HG03045 (cell line): ENCODE results near the gene C18orf63.
"Not testable (repeated sequence)": the region's sequence is repeated elsewhere in the genome, so short reads cannot be mapped to it uniquely, and the experiment has no call there.

Experiments
- ATAC-seq: cut with Tn5 transposase; IDR thresholded peaks from one replicate; pipeline ENCODE4 v1.9.1; 2021; ENCODE audit warnings: mild to moderate bottlenecking, moderate library complexity; ENCODE audit not compliant: unreplicated experiment

The C18orf63 gene

GRCh38 chr18:74286106-74286855, 29.4 kb upstream of the C18orf63 start:
- ATAC-seq, result no peak

GRCh38 chr18:74286856-74287255, 28.8 kb upstream of the C18orf63 start:
- ATAC-seq, result no peak

- ATAC-seq, result no peak
Observed at GRCh38 chr18:74288041-74288440, 27.6 kb upstream of the C18orf63 start.

DNA sequence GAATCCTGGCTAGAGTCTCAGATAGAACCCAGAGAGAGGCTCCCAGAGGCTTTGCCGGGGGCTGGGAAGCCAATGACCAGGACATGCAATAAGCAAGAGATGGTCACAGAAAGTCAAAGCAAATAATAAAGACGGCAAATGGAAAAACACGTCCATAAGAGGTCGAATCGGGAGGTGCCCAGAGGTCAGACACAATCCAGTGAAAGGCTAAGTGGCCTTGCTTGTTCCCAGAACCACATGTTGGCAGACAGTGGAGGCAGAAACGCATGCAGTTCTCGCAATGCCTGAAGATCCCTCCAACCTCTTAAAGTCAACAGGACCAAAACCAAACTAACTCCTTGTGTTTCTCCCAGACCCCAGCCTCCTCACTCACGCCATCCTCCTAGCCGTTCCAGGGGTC, 26.9 kb upstream of the C18orf63 start:
- no peak for ATAC-seq

- no peak for ATAC-seq
Observed at GRCh38 chr18:74289137-74289536, 26.5 kb upstream of the C18orf63 start.

- no peak for ATAC-seq
Observed at GRCh38 chr18:74290021-74290420, 25.6 kb upstream of the C18orf63 start.

DNA sequence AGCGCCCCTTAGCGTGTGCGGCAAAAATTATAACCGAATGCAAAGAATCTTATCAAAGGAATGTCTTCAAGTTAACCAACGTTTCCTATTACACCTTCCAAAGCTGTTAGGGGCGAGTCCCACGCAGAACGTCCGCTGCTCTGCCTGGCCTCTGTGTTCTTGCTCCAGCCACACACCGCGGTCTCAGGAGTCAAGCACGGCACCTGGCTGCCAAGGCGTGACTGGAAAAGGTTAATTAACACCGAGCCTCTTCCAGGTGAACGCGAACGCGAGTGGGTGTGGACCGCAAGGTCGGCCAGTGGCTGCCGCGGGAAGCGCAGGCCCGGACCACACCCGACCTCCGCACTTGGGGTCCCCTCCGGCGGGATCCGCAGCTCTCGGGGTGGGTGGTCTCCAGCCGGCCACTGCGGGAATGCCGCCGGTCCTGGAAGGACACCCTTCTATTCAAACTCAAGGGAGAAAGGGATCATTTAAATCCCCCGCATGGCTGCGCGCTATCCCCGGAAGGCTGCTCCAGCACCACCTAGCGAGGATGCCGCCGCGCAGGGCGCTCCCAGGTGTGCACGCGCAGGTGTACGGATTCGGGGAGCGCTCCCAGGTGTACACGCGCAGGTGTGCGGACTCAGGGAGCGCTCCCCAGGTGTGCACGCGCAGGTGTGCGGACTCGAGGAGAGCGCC, 24.7 kb upstream of the C18orf63 start:
- no peak for ATAC-seq

DNA sequence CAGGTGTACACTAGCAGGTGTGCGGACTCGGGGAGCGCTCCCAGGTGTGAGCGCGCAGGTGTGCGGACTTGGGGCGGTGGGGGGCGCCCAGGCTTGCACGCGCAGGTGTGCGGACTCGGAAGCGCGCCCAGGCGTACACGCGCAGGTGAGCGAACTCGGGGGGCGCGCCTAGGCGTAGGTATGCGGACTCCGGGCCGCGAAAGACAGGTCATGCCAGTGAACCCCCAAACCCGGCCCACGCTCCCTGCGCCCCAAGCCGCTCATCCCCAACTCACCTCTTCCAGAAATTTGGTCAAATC, 24.2 kb upstream of the C18orf63 start:
- peak; percentile 1 for ATAC-seq

- ATAC-seq, result peak; percentile 100
Observed at GRCh38 chr18:74291771-74292540, 23.7 kb upstream of the C18orf63 start, which contains the start of gene CYB5A. TSS of gene CYB5A (minus strand) at chr18:74291963. CDS start at chr18:74291875, 88 bp downstream.

- no peak for ATAC-seq
Observed at GRCh38 chr18:74292541-74292858, 23.1 kb upstream of the C18orf63 start.

- not testable (repeated sequence) for ATAC-seq
Observed at GRCh38 chr18:74292982-74293381, 22.7 kb upstream of the C18orf63 start.

DNA sequence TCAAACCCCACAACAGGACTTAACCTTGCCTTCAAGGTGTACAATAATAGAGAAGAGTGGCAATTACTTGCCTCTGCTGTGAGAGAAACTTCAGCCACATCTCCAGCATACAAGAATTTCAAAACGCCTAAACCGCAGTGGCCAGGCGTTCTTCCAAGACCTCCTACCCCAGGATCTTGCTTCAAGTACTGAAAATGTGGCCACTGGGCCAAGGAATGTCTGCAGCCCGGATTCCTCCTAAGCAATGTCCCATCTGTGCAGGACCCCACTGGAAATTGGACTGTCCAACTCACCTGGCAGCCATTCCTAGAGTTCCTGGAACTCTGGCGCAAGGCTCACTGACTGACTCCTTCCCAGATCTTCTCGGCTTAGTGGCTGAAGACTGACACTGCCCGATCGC, 21.1 kb upstream of the C18orf63 start:
- ATAC-seq, result no peak

DNA sequence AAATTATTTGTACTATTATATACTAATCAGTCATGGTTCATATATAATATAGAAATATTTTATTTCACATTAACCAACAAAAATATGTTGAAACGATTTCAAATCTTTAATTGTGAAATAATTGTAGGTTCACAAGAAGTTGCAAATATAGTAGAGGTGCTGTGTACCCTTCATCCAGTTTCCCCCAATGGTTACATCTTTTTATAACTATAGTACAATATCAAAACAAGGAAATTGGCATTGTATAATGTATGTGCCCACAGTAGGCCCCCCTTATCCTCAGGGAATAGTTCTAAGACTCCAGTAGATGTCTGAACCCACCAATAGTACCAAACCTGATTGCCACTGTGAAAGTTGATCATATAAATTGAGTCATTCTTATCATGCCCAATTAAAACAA, 16.5 kb upstream of the C18orf63 start:
- ATAC-seq, result no peak

GRCh38 chr18:74299746-74300145, 15.9 kb upstream of the C18orf63 start:
- no peak for ATAC-seq

- no peak for ATAC-seq
Observed at GRCh38 chr18:74303306-74303705, 12.3 kb upstream of the C18orf63 start.

- ATAC-seq, result no peak
Observed at GRCh38 chr18:74303936-74304335, 11.7 kb upstream of the C18orf63 start.

DNA sequence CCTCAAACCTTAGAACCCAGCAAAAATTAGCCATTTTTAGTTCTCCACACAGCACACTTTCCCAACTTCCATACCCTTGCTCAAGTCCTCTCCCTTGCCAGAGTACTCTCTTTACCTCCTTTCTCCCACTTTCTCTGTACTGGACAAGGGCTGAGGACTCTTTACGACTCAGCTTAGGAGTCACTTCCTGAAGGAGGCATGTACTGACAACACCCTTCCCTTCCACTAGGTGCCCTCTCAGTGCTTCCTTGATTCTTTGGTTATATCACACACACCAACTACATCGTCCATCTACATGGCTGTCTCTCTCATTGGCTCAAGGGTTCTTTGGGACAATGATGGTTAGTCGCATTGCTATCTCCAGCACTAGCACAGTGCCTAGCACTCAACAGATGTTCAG, 5.2 kb upstream of the C18orf63 start:
- ATAC-seq, result peak; percentile 57

DNA sequence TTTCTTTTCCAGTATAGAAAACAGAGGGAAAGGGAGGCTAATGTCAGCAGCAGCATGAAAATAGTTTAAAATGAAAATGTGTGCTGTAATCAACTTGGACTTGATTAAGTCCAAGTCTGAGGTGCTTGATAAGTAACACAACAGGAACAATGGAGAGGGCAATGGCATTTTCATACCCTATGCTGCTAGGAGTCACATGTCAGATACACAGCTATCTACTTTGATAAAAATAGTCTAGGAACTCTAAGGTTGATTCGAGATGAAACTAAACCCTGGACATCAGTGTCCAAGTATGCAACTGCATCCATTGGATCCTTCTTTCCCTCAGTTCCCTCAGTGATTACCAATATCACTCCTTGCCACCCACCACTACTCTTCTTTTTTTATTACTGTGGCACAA, 4.6 kb upstream of the C18orf63 start:
- no peak for ATAC-seq

DNA sequence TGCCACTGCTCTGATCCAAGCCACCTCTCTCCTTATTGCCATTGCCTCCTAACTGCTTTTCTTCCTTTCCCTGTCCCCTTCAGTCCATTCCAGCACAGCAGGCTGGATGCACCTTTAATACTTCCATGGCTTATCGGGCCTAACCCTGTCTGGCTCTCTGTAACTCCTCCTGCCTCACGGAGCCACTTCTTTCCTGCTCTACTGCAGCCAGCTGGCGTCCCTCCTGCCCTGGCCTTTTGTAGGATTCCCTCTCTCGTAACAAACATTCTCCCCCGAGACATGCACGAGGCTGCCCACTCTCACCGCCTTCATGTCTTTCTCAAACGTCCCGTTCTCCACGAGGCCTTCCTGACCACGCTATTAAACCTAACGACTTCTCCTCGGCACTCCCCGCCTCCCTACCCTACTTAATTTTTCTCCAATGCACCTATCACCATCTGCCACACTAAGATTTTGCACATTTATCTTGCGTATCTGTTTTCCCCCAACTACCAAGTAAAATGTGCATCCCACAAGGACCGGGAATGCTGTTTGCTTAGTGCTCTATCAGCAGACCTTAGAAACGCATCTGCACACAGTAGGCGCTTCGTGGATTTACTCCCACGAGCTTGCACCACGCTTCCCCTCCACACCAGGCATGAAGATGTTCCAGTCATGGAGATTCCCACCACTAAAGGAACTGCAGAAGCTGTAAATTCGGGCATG, 728 bp upstream of the C18orf63 start:
- no peak for ATAC-seq

DNA sequence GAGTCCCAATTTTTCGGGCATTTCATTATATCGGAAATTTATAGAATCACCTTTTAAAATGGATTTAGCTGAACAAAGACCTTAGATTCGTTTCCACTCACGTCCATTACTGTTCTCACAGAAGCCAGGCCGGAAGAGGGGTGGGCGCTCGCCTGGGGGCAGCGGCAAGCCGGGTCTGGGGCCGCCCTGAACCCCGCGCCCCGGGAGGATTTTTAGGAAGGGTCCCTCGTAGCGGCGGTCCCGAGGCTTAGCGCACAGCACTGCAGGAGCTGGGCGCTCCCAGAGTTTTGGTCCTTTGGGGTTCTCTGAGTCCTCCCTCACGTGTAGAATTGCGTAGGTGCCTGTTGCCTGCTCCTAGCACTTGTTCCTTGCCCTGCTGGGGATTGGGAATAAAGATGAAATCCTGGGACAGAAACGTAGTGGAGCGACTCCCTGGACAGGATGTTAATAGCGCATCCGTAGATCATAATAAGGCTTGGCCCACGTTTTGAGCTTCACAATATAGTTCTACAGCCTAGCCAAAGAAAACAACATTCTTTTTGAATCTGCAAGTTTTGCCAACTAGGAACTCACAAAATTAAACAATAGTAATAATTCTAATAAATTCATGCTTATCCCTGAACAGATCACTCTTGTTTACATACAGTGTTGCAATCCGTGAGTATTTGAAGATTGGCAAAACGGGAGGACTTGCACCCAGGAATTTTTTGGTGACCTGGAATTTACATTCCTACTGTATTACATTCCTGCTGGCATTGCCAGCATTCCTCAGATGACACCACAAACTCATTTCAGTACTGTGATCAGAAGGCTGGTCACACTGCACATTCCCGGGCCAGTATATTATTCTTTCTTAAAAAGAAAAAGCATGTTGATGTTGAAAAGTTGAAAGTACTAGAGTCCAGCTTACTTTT, 875 bp downstream of the C18orf63 start:
- no peak for ATAC-seq
